HG03108 (cell line): ENCODE measurements around the gene EGF.

Experiments used
- ATAC-seq: cut with Tn5 transposase; IDR thresholded peaks from one replicate; pipeline ENCODE4 v1.9.1; 2021; ENCODE audit warnings: moderate library complexity; ENCODE audit not compliant: unreplicated experiment

Gene EGF

GRCh38 chr4:109989618-109990017, 76.9 kb downstream of the EGF start:
- ATAC-seq: no peak

- peak; percentile 80 for ATAC-seq
Measured at GRCh38 chr4:109990261-109991257, 77.9 kb downstream of the EGF start.

- no peak for ATAC-seq
Measured at GRCh38 chr4:109993116-109993515, 80.4 kb downstream of the EGF start.

DNA sequence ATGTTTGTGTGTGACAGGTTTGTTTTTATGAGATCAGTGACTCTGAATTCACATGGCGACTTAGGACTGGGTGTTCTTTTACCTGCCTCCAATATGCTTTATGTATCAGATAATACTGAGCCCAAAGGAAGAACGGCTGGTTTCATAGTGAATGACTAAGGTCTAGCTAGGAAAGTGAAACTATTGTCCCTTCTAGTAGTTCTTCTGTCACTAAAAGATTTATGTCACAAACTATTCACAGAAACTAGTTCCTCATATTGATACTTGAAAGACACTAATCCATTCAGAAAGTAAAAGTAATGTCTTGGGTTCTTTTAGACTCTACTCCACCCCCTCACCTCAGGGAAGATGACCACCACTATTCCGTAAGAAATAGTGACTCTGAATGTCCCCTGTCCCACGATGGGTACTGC, 81.7 kb downstream of the EGF start:
- peak; percentile 52 for ATAC-seq

DNA sequence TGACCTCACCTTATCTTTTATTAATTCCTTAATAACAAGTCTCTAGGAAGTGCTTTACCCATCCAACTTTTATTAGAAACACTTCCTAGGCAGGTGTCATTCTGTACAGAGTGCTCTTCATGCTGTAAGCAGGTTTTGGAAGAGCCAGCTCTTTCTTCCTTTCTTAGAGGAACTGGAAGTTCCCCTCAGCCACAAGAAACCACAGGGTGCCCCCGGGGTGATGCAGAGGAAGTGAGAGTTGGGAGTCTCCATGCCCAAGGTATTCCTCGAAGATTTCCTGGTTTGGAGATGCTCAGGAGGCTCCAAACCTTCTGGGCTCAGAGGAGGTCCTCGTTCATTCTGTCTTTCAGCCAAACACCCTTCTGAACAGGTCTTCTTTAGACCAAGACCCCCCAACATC, 83.8 kb downstream of the EGF start:
- ATAC-seq: no peak

DNA sequence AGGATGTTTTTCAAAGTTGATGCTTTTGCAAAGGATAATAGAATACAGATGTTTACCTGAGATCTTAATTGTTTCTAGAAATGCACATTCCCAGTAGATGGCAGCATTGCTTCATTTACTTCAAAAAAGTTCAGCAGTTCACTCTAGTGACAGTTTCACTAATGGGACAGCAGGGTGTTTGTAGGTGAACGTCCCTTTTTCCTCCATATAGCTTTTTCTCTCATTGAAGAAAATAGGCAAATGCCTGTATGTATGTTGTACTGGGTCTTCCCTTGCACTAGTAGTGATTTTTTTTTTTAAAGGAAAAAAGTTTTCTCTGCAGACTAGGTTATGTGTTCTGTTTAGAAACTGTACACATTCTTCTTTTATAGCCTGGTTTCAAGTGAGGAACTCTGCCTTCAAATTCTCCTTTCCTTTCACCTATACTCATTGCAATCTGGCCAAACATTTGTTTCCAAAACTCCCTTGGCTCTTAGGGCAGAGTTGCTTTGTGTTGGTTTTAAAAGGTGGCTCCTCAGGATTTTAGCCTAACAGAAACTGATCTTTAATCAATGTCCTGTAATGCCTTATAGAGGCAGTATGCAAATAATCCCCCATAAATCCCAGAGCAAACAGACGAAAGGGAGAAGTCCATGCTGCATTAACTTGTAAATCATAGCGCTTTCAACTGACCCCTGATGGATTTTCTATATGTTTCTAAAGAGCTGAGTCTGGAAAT, 86.3 kb downstream of the EGF start:
- ATAC-seq: peak; percentile 37

DNA sequence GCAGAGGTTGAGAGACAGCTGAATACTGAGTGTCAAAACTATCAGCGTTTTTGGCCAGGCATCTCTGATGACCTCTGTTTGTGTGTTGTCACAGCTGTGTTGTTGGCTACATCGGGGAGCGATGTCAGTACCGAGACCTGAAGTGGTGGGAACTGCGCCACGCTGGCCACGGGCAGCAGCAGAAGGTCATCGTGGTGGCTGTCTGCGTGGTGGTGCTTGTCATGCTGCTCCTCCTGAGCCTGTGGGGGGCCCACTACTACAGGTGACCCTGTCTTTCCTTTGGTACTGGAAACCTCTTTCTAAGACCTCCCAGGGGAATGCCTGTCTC, 86.9 kb downstream of the EGF start:
- no peak for ATAC-seq

DNA sequence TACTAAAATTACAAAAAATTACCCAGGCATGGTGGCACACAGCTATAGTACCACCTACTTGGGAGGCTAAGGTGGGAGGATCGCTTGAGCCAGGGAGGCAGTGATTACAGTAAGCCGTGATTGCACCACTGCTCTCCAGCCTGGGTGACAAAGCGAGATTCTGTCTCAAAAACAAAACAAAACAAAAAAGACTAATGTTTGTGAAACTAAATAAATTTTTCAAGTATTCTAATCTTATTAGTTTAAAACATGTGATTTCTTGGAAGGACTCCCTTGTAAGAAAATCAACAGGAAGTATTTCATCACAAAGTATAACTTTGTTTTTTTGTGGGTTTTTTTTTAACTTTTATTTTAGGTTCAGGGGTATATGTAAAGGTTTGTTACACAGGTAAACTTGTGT, 89.6 kb downstream of the EGF start:
- no peak for ATAC-seq

DNA sequence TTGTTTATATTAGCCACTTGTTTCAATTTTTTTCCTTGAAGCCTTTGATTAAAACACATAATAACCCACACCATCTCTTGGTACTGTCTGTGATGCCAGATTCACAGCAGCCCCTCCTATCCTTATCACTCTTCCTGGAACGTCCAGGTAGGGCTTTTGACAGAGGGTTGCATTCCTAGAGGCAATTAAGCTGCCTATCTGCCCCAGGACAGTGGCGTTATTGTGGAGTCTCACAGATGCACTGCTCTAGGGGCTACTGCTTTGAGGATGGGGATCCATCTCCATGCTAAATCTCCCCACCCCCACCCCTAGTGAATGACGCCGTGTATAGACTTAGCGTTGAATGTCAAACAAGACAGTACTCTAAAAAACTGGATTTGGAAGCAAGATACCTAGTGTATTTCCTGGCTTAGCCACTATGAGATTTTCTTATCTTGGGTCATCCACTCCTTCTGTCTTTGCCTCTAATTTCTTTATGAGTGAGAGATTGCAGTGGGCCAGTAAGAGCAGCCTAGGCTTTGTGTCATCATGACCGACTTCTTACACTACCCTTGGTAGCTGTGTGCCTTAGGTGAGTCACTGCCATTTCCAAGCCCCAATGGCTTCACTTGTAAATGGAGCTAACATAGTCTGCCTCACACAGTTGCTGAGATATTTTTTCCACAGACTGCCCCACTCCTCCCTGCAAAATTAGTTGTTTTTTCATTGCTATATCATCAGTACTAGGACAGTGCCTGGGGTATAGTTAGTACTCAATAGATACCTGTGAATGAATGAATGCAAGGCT, 90.9 kb downstream of the EGF start:
- ATAC-seq: no peak

- no peak for ATAC-seq
Measured at GRCh38 chr4:110004556-110004955, 91.9 kb downstream of the EGF start.

- peak; percentile 65 for ATAC-seq
Measured at GRCh38 chr4:110005461-110006056, 92.9 kb downstream of the EGF start.

GRCh38 chr4:110007217-110007616, 94.5 kb downstream of the EGF start:
- ATAC-seq: no peak

DNA sequence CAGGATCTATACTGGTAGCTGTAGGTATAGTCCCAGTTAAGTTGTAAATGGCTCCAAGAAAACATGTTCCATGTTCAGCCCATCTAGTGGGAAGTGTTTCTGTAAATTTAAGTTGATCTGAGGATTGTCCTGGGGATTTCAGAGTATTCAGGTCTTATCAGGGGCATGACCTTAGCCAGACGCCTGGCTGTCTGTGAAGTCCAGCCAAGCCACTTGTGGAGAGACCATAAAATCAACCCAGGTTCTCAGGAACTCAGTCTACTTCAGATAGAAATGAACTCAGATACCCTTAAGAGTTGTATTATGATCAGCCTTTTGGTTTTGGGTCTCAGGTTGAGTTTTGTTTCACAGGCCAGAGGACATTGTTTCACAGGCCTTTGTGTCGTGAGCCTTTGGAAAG, 95.9 kb downstream of the EGF start:
- ATAC-seq: no peak

DNA sequence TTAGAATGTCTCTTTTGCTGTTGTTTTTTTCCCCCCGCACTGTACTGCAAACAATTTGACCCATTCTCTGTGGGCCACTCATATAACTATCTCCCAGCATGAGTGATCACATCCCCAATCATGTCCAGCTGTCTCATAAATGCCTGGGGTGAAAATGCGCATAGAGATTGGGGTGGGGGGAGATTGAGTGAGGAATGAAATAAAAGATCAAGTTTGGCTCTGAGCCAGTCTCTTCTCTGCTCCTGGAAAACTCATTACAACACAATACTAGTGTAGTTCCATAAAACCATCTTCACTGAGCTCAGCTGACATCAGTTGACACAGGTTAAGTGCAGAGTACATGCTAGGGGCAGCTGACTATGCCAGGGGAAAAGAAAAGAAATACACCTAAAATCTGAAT, 96.9 kb downstream of the EGF start:
- no peak for ATAC-seq

DNA sequence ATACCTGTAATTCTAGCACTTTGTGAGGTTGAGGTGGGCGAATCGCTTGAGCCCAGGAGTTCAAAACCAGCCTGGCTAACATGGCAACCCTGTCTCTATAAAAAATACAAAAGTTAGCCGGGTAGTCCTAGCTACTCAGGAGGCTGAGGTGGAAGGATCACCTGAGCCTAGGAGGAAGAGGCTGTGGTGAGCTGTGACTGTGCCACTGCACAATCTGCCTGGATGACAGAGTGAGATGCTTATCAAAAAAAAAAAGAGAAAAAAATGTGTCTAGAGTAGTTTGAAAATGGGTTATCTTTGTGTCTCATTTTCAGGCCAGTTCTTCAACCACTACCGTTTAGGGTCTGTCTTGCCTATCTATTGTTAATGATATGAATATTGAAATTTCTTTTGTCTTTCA, 98.1 kb downstream of the EGF start:
- no peak for ATAC-seq

- no peak for ATAC-seq
Measured at GRCh38 chr4:110012917-110013316, 100.2 kb downstream of the EGF start.

GRCh38 chr4:110014233-110014632, 101.5 kb downstream of the EGF start:
- no peak for ATAC-seq

DNA sequence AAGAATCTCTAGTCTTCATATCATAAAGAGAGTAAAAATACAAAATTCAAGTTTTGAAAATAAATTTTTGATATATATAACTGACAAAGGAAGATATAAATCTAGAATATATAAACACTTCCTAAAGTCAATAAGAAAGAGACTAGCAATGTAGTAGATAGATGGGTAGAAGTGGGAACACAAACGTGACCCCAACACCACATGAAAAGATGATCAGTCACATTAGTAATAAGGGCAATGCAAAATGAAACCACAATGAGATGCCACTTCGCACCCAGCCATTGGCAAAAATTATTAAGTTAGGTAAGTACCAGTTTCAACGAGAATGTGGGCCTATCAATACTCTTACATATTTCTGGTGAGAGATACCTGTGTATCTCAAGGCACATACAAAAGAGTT, 106.5 kb downstream of the EGF start:
- ATAC-seq: no peak

DNA sequence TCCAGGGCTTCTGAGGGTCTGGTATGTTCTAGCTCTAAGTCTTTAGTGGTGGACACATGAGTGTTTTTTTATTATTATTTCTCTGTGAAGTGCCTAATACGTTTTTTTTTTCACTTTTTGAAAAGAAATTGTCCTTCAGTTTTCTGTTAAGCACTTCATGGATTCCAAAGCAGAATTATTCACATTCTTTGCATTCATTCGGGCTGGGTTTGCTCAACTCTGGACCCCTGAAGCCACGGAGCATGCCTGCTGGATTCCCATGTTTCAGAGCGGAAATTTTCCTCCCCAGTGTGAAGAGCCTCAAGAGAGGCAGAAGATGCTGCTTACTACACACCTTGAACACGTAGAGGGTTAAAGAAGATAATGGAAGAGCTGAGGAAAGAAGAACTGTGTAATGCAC, 107.5 kb downstream of the EGF start:
- no peak for ATAC-seq

GRCh38 chr4:110020646-110021443, 108.2 kb downstream of the EGF start:
- no peak for ATAC-seq
